ENCODE results near the gene CYFIP2.
A peak's percentile ranks its signal among the peaks of the same experiment; 100 is the strongest.

Gene CYFIP2

GRCh38 chr5:157289164-157289819 is 23.4 kb downstream of the CYFIP2 start:
- no peak for DNase-seq

GRCh38 chr5:157290156-157290980 is 24.4 kb downstream of the CYFIP2 start:
- DNase-seq: peak; percentile 87

GRCh38 chr5:157290981-157291711 is 25.2 kb downstream of the CYFIP2 start:
- no peak for DNase-seq

- DNase-seq: peak; percentile 47
Measured at GRCh38 chr5:157292599-157292998, 26.7 kb downstream of the CYFIP2 start.

- no peak for DNase-seq
Measured at GRCh38 chr5:157294407-157295091, 28.6 kb downstream of the CYFIP2 start.

- no peak for DNase-seq
Measured at GRCh38 chr5:157295247-157295646, 29.3 kb downstream of the CYFIP2 start.

- no peak for DNase-seq
Measured at GRCh38 chr5:157300564-157300963, 34.6 kb downstream of the CYFIP2 start.

GRCh38 chr5:157301066-157301465 is 35.1 kb downstream of the CYFIP2 start:
- DNase-seq: no peak

- no peak for DNase-seq
Measured at GRCh38 chr5:157303023-157303422, 37.1 kb downstream of the CYFIP2 start.

GRCh38 chr5:157303667-157304327 is 37.9 kb downstream of the CYFIP2 start:
- DNase-seq: no peak

GRCh38 chr5:157306081-157306480 is 40.2 kb downstream of the CYFIP2 start:
- DNase-seq: no peak

GRCh38 chr5:157306692-157307471 is 41.0 kb downstream of the CYFIP2 start:
- no peak for DNase-seq

GRCh38 chr5:157308836-157309465 is 43.0 kb downstream of the CYFIP2 start:
- peak; percentile 64 for DNase-seq

- DNase-seq: no peak
Measured at GRCh38 chr5:157309796-157310195, 43.9 kb downstream of the CYFIP2 start.

- no peak for DNase-seq
Measured at GRCh38 chr5:157311595-157311994, 45.7 kb downstream of the CYFIP2 start.

GRCh38 chr5:157312492-157312891 is 46.6 kb downstream of the CYFIP2 start:
- peak; percentile 66 for DNase-seq

- no peak for DNase-seq
Measured at GRCh38 chr5:157322581-157322980, 56.7 kb downstream of the CYFIP2 start.

GRCh38 chr5:157323107-157323706 is 57.3 kb downstream of the CYFIP2 start:
- DNase-seq: no peak

- DNase-seq: no peak
Measured at GRCh38 chr5:157324237-157324636, 58.3 kb downstream of the CYFIP2 start.

GRCh38 chr5:157326440-157327005 is 60.6 kb downstream of the CYFIP2 start:
- DNase-seq: no peak

Measured in fibroblast of upper back skin (primary cell).